HCT116 (cell line): ENCODE results near the gene SLC16A12. TPM values are rescaled to one million over a fixed set of nuclear protein-coding genes. Genes with fewer than 3 reads are reported as not detected.

ENCODE experiments used
- ATAC-seq: fragments of 200-7000 bp; cut with Tn5 transposase; 2 replicates; pipeline ENCODE4 v1.9.1; 2020; ENCODE audit warnings: mild to moderate bottlenecking, moderate library complexity
- BruUV-seq: library from RNA; stranded (reverse); fragments of 400-500 nt; replicated peaks from 2 replicates; lab custom pipeline; 2021; lab: Mats Ljungman, UMichigan
- CTCF ChIA-PET: fragments of 300-600 bp; sonication (Branson Sonifier 250); formaldehyde crosslinking; loops from one replicate; lab custom pipeline; 2021; ENCODE audit warnings: antibody characterized with exemption; lab: Charles Lee
- POLR2A ChIA-PET: fragments of 300-600, 350-600 bp; sonication (Branson Sonifier 250); formaldehyde crosslinking; loops from one replicate; lab custom pipeline; 2021; ENCODE audit warnings: antibody characterized with exemption; lab: Charles Lee
- RAD21 ChIA-PET, 2 experiments: fragments of 300-600 bp; sonication (Branson Sonifier 250); formaldehyde crosslinking; loops; one replicate each; lab custom pipeline; 2023; ENCODE audit warnings: low total read pairs in 2 of 2; ENCODE audit not compliant: uncharacterized antibody in 2 of 2, unreplicated experiment in 2 of 2, low non-redundant PET in 1 of 2; lab: Charles Lee
- DNase-seq: peaks from one replicate; pipeline ENCODE4 v3.0.0-alpha.2; 2010; ENCODE audit warnings: low read depth, low spot score
- H2AFZ ChIP-seq: fragments of 200-600 bp; shearing (Covaris generic), sonication (generic); 2 replicates; pipeline ENCODE4 v1.6.1; 2017; ENCODE audit warnings: low read depth, mixed run types, mixed read lengths, antibody characterized with exemption, low read length; ENCODE audit not compliant: poor library complexity, severe bottlenecking
- H3K27ac ChIP-seq: 2 replicates; pipeline ENCODE4 v1.5.1; 2012; ENCODE audit warnings: low read depth, low read length
- H3K27me3 ChIP-seq: fragments of 200-600 bp; sonication (generic); 2 replicates; pipeline ENCODE4 v1.6.1; 2016; ENCODE audit warnings: mixed run types, low read length, mixed read lengths; ENCODE audit not compliant: insufficient read depth
- H3K36me3 ChIP-seq, 2 experiments: fragments of 200-500 bp in 1 of 2; fragments of 200-600 bp in 1 of 2; sonication (Bioruptor generic) in 1 of 2; sonication (generic) in 1 of 2; 2 replicates each; pipeline versions ENCODE4 v1.5.1 to v1.6.1; 2014 to 2016; ENCODE audit warnings: low read length in 2 of 2, inconsistent platforms in 1 of 2, mixed read lengths in 1 of 2, mixed run types in 1 of 2; ENCODE audit not compliant: insufficient read depth in 2 of 2, control insufficient read depth in 1 of 2
- H3K4me1 ChIP-seq, 2 experiments: fragments of 200-600 bp in 1 of 2; sonication (generic) in 1 of 2; 2 replicates each; pipeline versions ENCODE4 v1.5.1 to v1.6.1; 2012 to 2017; ENCODE audit warnings: low read length in 2 of 2, inconsistent platforms in 1 of 2, mild to moderate bottlenecking in 1 of 2, mixed read lengths in 1 of 2, mixed run types in 1 of 2, moderate library complexity in 1 of 2; ENCODE audit not compliant: insufficient read depth in 2 of 2, control insufficient read depth in 1 of 2
- H3K4me2 ChIP-seq: fragments of 200-600 bp; sonication (generic); 2 replicates; pipeline ENCODE4 v1.6.1; 2017; ENCODE audit warnings: mixed run types, low read length, mixed read lengths
- H3K4me3 ChIP-seq, 2 experiments: fragments of 200-600 bp in 1 of 2; sonication (generic) in 1 of 2; replicated peaks in 1 of 2; 2 replicates each; pipeline ENCODE4 v1.5.1; 2011 to 2016; ENCODE audit warnings: low read length in 2 of 2, control low read depth in 1 of 2, low read depth in 1 of 2, mild to moderate bottlenecking in 1 of 2, mixed read lengths in 1 of 2, mixed run types in 1 of 2
- H3K79me2 ChIP-seq: fragments of 200-600 bp; sonication (generic); 2 replicates; pipeline ENCODE4 v1.6.1; 2017; ENCODE audit warnings: mild to moderate bottlenecking, mixed run types, low read length, moderate library complexity, mixed read lengths; ENCODE audit not compliant: insufficient read depth
- H3K9ac ChIP-seq: fragments of 200-600 bp; sonication (generic); 2 replicates; pipeline ENCODE4 v1.6.1; 2016; ENCODE audit warnings: low read length, mixed read lengths
- H3K9me2 ChIP-seq: fragments of 200-600 bp; sonication (generic), shearing (Covaris generic); 2 replicates; pipeline ENCODE4 v1.6.1; 2017; ENCODE audit warnings: mixed run types, mild to moderate bottlenecking, moderate library complexity; ENCODE audit not compliant: insufficient read depth
- H3K9me3 ChIP-seq, 2 experiments: fragments of 200-500 bp in 1 of 2; fragments of 200-600 bp in 1 of 2; sonication (Bioruptor generic) in 1 of 2; sonication (generic) in 1 of 2; 2 replicates each; pipeline ENCODE4 v1.6.1; 2014 to 2017; ENCODE audit warnings: low read length in 2 of 2, mixed read lengths in 2 of 2, inconsistent platforms in 1 of 2, low read depth in 1 of 2, mild to moderate bottlenecking in 1 of 2, mixed run types in 1 of 2, moderate library complexity in 1 of 2; ENCODE audit not compliant: control insufficient read depth in 1 of 2, insufficient read depth in 1 of 2
- H4K20me1 ChIP-seq: fragments of 200-600 bp; sonication (generic), shearing (Covaris generic); 2 replicates; pipeline ENCODE4 v1.6.1; 2017; ENCODE audit warnings: mixed run types, mild to moderate bottlenecking, moderate library complexity; ENCODE audit not compliant: insufficient read depth
- CBX3 ChIP-seq: IDR thresholded peaks from 2 replicates; pipeline ENCODE4 v1.6.1; 2012; ENCODE audit warnings: low read depth
- CEBPB ChIP-seq: IDR thresholded peaks from 2 replicates; pipeline ENCODE4 v1.6.1; 2012; ENCODE audit warnings: low read depth
- CTCF ChIP-seq, 3 experiments: fragments of 200-600 bp in 1 of 3; sonication (generic) in 1 of 3; IDR thresholded peaks in 2 of 3; conservative IDR thresholded peaks in 1 of 3; 2 replicates each; pipeline ENCODE4 v1.5.1; 2012 to 2017; ENCODE audit warnings: low read depth in 2 of 3, low read length in 2 of 3, antibody characterized with exemption in 1 of 3, borderline replicate concordance in 1 of 3, control low read depth in 1 of 3, mild to moderate bottlenecking in 1 of 3, mixed read lengths in 1 of 3, mixed run types in 1 of 3, moderate library complexity in 1 of 3; ENCODE audit not compliant: insufficient read depth in 1 of 3
- EGR1 ChIP-seq: IDR thresholded peaks from 2 replicates; pipeline ENCODE4 v1.6.1; 2012; ENCODE audit warnings: low read depth
- EZH2 ChIP-seq: fragments of 200-600 bp; sonication (generic); IDR thresholded peaks from 2 replicates; pipeline ENCODE4 v1.6.1; 2017; ENCODE audit warnings: antibody characterized with exemption, mixed run types
- EZH2phosphoT487 ChIP-seq: fragments of 200-600 bp; IDR thresholded peaks from 2 replicates; pipeline ENCODE4 v1.6.1; 2018; ENCODE audit warnings: antibody characterized with exemption, borderline replicate concordance
- FOSL1 ChIP-seq: IDR thresholded peaks from 2 replicates; pipeline ENCODE4 v1.6.1; 2012; ENCODE audit warnings: low read depth
- MAX ChIP-seq: IDR thresholded peaks from 2 replicates; pipeline ENCODE4 v1.6.1; 2012
- POLR2A ChIP-seq: IDR thresholded peaks from 2 replicates; pipeline ENCODE4 v1.7.0; 2011; ENCODE audit warnings: borderline replicate concordance; ENCODE audit not compliant: insufficient read depth, insufficient read length; ENCODE audit errors: extremely low read depth
- POLR2AphosphoS5 ChIP-seq: IDR thresholded peaks from 2 replicates; pipeline ENCODE4 v1.6.1; 2011; ENCODE audit warnings: mild to moderate bottlenecking, low read depth, low read length, moderate library complexity
- RAD21 ChIP-seq: IDR thresholded peaks from 2 replicates; pipeline ENCODE4 v1.6.1; 2012; ENCODE audit warnings: low read depth, mild to moderate bottlenecking
- SP1 ChIP-seq: IDR thresholded peaks from 2 replicates; pipeline ENCODE4 v1.6.1; 2012; ENCODE audit warnings: low read depth
- SRF ChIP-seq: IDR thresholded peaks from 2 replicates; pipeline ENCODE4 v1.6.1; 2012; ENCODE audit warnings: low read depth
- TCF7L2 ChIP-seq: IDR thresholded peaks from 2 replicates; pipeline ENCODE4 v1.7.0; 2011; ENCODE audit warnings: borderline replicate concordance, inconsistent platforms; ENCODE audit not compliant: insufficient read depth, insufficient read length; ENCODE audit errors: extremely low read depth
- YY1 ChIP-seq: IDR thresholded peaks from 2 replicates; pipeline ENCODE4 v1.6.1; 2011; ENCODE audit warnings: low read length, low read depth, moderate library complexity, mild to moderate bottlenecking; ENCODE audit not compliant: insufficient replicate concordance; ENCODE audit errors: extremely low read depth
- intact Hi-C: fragments of 100-400 bp; cut with micrococcal nuclease; formaldehyde crosslinking; loops from 2 replicates; pipeline ENCODE4 v1.10.0; 2022
- total RNA-seq: library from RNA; stranded (reverse); gene quantifications from one replicate; pipeline ENCODE4 v1.2.1, GENCODE V29; 2021; ENCODE audit not compliant: unreplicated experiment
- TF ChIP-seq, protein P1 (sequence below): IDR thresholded peaks from 2 replicates; pipeline ENCODE4 v1.6.1; 2012; ENCODE audit warnings: low read depth
- TF ChIP-seq, protein P2 (sequence below): IDR thresholded peaks from 2 replicates; pipeline ENCODE4 v1.6.1; 2012

Gene SLC16A12
- total RNA-seq, 1 experiment from 2014 or later = not detected

DNA sequence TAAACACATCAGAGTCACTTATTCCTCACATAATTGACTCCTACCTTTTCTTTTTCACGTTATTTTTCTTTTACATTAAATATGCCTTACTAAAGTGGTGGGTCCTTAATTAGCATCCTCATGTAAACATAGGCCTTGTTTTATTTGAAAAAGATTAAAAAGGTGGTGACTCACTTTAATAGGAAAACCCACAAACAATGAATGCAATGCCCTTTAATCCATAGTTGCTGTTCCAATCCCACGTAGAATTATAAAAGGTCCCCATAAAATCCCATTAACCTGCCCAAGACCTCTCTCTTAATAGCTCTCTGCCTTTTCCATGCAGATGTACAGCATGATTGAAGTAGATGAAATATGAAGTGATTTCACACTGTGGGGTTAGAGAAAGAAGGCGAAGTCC, 32.2 kb downstream of the SLC16A12 start:
- no peak for ATAC-seq

More for the DNA sequence above, 32.2 kb downstream of the SLC16A12 start:
- no peak for DNase-seq
- TF ChIP-seq YY1 = no peak
- TF ChIP-seq, protein P1, sequence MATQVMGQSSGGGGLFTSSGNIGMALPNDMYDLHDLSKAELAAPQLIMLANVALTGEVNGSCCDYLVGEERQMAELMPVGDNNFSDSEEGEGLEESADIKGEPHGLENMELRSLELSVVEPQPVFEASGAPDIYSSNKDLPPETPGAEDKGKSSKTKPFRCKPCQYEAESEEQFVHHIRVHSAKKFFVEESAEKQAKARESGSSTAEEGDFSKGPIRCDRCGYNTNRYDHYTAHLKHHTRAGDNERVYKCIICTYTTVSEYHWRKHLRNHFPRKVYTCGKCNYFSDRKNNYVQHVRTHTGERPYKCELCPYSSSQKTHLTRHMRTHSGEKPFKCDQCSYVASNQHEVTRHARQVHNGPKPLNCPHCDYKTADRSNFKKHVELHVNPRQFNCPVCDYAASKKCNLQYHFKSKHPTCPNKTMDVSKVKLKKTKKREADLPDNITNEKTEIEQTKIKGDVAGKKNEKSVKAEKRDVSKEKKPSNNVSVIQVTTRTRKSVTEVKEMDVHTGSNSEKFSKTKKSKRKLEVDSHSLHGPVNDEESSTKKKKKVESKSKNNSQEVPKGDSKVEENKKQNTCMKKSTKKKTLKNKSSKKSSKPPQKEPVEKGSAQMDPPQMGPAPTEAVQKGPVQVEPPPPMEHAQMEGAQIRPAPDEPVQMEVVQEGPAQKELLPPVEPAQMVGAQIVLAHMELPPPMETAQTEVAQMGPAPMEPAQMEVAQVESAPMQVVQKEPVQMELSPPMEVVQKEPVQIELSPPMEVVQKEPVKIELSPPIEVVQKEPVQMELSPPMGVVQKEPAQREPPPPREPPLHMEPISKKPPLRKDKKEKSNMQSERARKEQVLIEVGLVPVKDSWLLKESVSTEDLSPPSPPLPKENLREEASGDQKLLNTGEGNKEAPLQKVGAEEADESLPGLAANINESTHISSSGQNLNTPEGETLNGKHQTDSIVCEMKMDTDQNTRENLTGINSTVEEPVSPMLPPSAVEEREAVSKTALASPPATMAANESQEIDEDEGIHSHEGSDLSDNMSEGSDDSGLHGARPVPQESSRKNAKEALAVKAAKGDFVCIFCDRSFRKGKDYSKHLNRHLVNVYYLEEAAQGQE = no peak
- no peak for TF ChIP-seq FOSL1
- no peak for TF ChIP-seq MAX
- TF ChIP-seq EGR1 = no peak
- TF ChIP-seq CTCF (IDR thresholded peaks at IDR 0.05 in 2 of 3, conservative IDR thresholded peaks at IDR 0.05 in 1 of 3; ENCODE audit: borderline replicate concordance in 1 of 3, insufficient read depth in 1 of 3, low read depth in 2 of 3, low read length in 2 of 3) = no peak
- no peak for TF ChIP-seq SP1
- no peak for TF ChIP-seq EZH2
- TF ChIP-seq TCF7L2 = no peak
- TF ChIP-seq EZH2phosphoT487 = no peak
- TF ChIP-seq SRF = no peak
- no peak for TF ChIP-seq POLR2A
- no peak for TF ChIP-seq POLR2AphosphoS5
- TF ChIP-seq, protein P2, sequence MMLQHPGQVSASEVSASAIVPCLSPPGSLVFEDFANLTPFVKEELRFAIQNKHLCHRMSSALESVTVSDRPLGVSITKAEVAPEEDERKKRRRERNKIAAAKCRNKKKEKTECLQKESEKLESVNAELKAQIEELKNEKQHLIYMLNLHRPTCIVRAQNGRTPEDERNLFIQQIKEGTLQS = no peak
- no peak for TF ChIP-seq RAD21
- no peak for TF ChIP-seq CEBPB
- TF ChIP-seq CBX3 = no peak
- H3K9me2 ChIP-seq = no peaks in the 10 kb centered on the region
- no peak overlapping the region for H3K9ac ChIP-seq
- H3K27me3 ChIP-seq = no peaks in the 10 kb centered on the region
- H3K36me3 ChIP-seq = no peaks in the 10 kb centered on the region
- H3K79me2 ChIP-seq = no peaks in the 10 kb centered on the region
- RAD21 ChIA-PET = no interaction called here
- no peak overlapping the region for H3K27ac ChIP-seq
- no peaks in the 10 kb centered on the region for H3K4me1 ChIP-seq
- BruUV-seq = no TSS peak
- no peaks in the 10 kb centered on the region for H4K20me1 ChIP-seq
- no peak overlapping the region for H3K4me2 ChIP-seq
- CTCF ChIA-PET = no interaction called here
- no peak overlapping the region for H3K4me3 ChIP-seq
- no peaks in the 10 kb centered on the region for H3K9me3 ChIP-seq
- intact Hi-C loops = no loop called here
- POLR2A ChIA-PET = no interaction called here
- H2AFZ ChIP-seq = no peak overlapping the region
